ENCODE data around the gene BGN. TPM values are rescaled to one million over a fixed set of nuclear protein-coding genes. Genes with fewer than 3 reads are reported as not detected.
A peak's percentile ranks its signal among the peaks of the same experiment; 100 is the strongest.

Gene BGN
- total RNA-seq, 1 donor from 2014 or later = 50.0 TPM

DNA sequence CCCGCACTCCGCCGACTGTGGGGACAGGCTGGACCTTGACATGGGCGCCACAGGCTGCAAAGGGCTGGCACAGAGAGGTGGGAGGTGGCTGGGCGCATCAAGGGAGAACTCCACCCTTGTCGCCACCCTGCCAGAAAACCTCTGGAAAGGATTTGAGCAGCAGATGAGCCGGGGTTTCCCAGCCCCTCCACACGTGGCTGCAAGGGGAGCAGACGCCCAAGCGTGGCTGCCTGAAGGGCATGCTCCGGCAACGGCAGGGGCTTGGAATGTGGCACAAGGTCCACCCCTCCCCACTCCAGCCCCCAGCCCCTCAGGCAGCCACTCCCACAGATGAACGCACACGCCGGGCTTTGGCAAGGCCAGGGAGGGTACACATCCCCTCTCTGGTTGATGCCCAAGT lies 4.6 kb downstream of the BGN start:
- Histone ChIP-seq H2AFZ (ENCODE audit: low read depth, low read length) (no peak overlapping the region), H3K9me3 (ENCODE audit: insufficient read depth, low read depth, low read length) (no peaks in the 10 kb centered on the region), H3K4me3 (ENCODE audit: insufficient read depth, low read depth, low read length) (no peak overlapping the region), H3K79me2 (ENCODE audit: insufficient read depth, low read length) (peaks cover 56% of the 10 kb centered on the region), H3K27ac (ENCODE audit: low read depth, low read length) (no peak overlapping the region), H3K36me3 (ENCODE audit: insufficient read depth, low read length) (no peaks in the 10 kb centered on the region), H3K4me1 (ENCODE audit: insufficient read depth, low read length) (peaks cover 9% of the 10 kb centered on the region), H3K4me2 (ENCODE audit: low read length) (peak overlapping the region; percentile 67), H3K9ac (ENCODE audit: low read length) (no peak overlapping the region), H4K20me1 (ENCODE audit: insufficient read depth, low read length) (peaks cover 48% of the 10 kb centered on the region), H3K27me3 (ENCODE audit: insufficient read depth, low read length) (no peaks in the 10 kb centered on the region)
- no peaks in the 10 kb centered on the region for H3K27me3 Mint-ChIP-seq (ENCODE audit: low read depth, unreplicated experiment)
- H3K4me1 Mint-ChIP-seq (ENCODE audit: low read depth, unreplicated experiment) = peaks cover 2% of the 10 kb centered on the region
- FAIRE-seq (no peak), DNase-seq (ENCODE audit: low read depth) (no peak)
- no peaks in the 10 kb centered on the region for H3K36me3 Mint-ChIP-seq (ENCODE audit: low read depth, unreplicated experiment)
- TF ChIP-seq EZH2 (IDR thresholded peaks at IDR 0.05; ENCODE audit: insufficient read depth, low read length) (no peak), CTCF (IDR thresholded peaks at IDR 0.05; ENCODE audit: insufficient read depth, low read depth, low read length) (no peak)
- no peak overlapping the region for H3K4me3 Mint-ChIP-seq (ENCODE audit: unreplicated experiment)
- no peaks in the 10 kb centered on the region for H3K9me3 Mint-ChIP-seq (ENCODE audit: unreplicated experiment)
- H3K27ac Mint-ChIP-seq (ENCODE audit: unreplicated experiment) = no peak overlapping the region

GRCh38 chrX:153499876-153500275 lies 5.1 kb downstream of the BGN start:
- H3K27ac ChIP-seq (ENCODE audit: low read depth, low read length) = no peak overlapping the region
- no peaks in the 10 kb centered on the region for H3K36me3 ChIP-seq (ENCODE audit: insufficient read depth, low read length)
- Mint-ChIP-seq H3K4me3 (ENCODE audit: unreplicated experiment) (no peak overlapping the region), H3K36me3 (ENCODE audit: low read depth, unreplicated experiment) (no peaks in the 10 kb centered on the region), H3K4me1 (ENCODE audit: low read depth, unreplicated experiment) (peaks cover 2% of the 10 kb centered on the region), H3K27me3 (ENCODE audit: low read depth, unreplicated experiment) (no peaks in the 10 kb centered on the region), H3K9me3 (ENCODE audit: unreplicated experiment) (no peaks in the 10 kb centered on the region), H3K27ac (ENCODE audit: unreplicated experiment) (no peak overlapping the region)
- peaks cover 48% of the 10 kb centered on the region for H4K20me1 ChIP-seq (ENCODE audit: insufficient read depth, low read length)
- TF ChIP-seq EZH2 (IDR thresholded peaks at IDR 0.05; ENCODE audit: insufficient read depth, low read length) = no peak
- TF ChIP-seq CTCF (IDR thresholded peaks at IDR 0.05; ENCODE audit: insufficient read depth, low read depth, low read length) = no peak
- H3K27me3 ChIP-seq (ENCODE audit: insufficient read depth, low read length) = no peaks in the 10 kb centered on the region
- no peak overlapping the region for H3K9ac ChIP-seq (ENCODE audit: low read length)
- no peak overlapping the region for H2AFZ ChIP-seq (ENCODE audit: low read depth, low read length)
- peaks cover 55% of the 10 kb centered on the region for H3K79me2 ChIP-seq (ENCODE audit: insufficient read depth, low read length)
- DNase-seq (ENCODE audit: low read depth) (no peak), FAIRE-seq (no peak)
- no peaks in the 10 kb centered on the region for H3K9me3 ChIP-seq (ENCODE audit: insufficient read depth, low read depth, low read length)
- no peak overlapping the region for H3K4me3 ChIP-seq (ENCODE audit: insufficient read depth, low read depth, low read length)
- peaks cover 8% of the 10 kb centered on the region for H3K4me1 ChIP-seq (ENCODE audit: insufficient read depth, low read length)
- peak overlapping the region; percentile 67 for H3K4me2 ChIP-seq (ENCODE audit: low read length)

- FAIRE-seq = peak; percentile 91
- Histone ChIP-seq H2AFZ (ENCODE audit: low read depth, low read length) (no peak overlapping the region), H3K4me1 (ENCODE audit: insufficient read depth, low read length) (peaks cover 8% of the 10 kb centered on the region), H3K9me3 (ENCODE audit: insufficient read depth, low read depth, low read length) (no peaks in the 10 kb centered on the region), H3K79me2 (ENCODE audit: insufficient read depth, low read length) (peaks cover 46% of the 10 kb centered on the region), H4K20me1 (ENCODE audit: insufficient read depth, low read length) (peaks cover 48% of the 10 kb centered on the region), H3K4me3 (ENCODE audit: insufficient read depth, low read depth, low read length) (no peak overlapping the region), H3K9ac (ENCODE audit: low read length) (peak overlapping the region; percentile 3), H3K36me3 (ENCODE audit: insufficient read depth, low read length) (no peaks in the 10 kb centered on the region), H3K4me2 (ENCODE audit: low read length) (peak overlapping the region; percentile 67), H3K27me3 (ENCODE audit: insufficient read depth, low read length) (no peaks in the 10 kb centered on the region), H3K27ac (ENCODE audit: low read depth, low read length) (no peak overlapping the region)
- H3K36me3 Mint-ChIP-seq (ENCODE audit: low read depth, unreplicated experiment) = no peaks in the 10 kb centered on the region
- H3K27ac Mint-ChIP-seq (ENCODE audit: unreplicated experiment) = no peak overlapping the region
- H3K27me3 Mint-ChIP-seq (ENCODE audit: low read depth, unreplicated experiment) = no peaks in the 10 kb centered on the region
- no peaks in the 10 kb centered on the region for H3K9me3 Mint-ChIP-seq (ENCODE audit: unreplicated experiment)
- H3K4me3 Mint-ChIP-seq (ENCODE audit: unreplicated experiment) = no peak overlapping the region
- H3K4me1 Mint-ChIP-seq (ENCODE audit: low read depth, unreplicated experiment) = peaks cover 2% of the 10 kb centered on the region
- DNase-seq (ENCODE audit: low read depth) = no peak
- TF ChIP-seq EZH2 (IDR thresholded peaks at IDR 0.05; ENCODE audit: insufficient read depth, low read length) (no peak), CTCF (IDR thresholded peaks at IDR 0.05; ENCODE audit: insufficient read depth, low read depth, low read length) (no peak)
These were observed 6.0 kb downstream of the BGN start for GRCh38 chrX:153500676-153501280.

Data from astrocyte (in vitro differentiated cells and primary cell).